DOHH2 (cell line): Measurements from ENCODE around the gene UNC50.

Experiments used
- H3F3A ChIP-seq: fragments of 200-600 bp; sonication (generic), shearing (Covaris generic); 2 replicates; pipeline ENCODE4 v1.6.0; 2016; ENCODE audit warnings: antibody characterized with exemption, mild to moderate bottlenecking; ENCODE audit not compliant: control insufficient read depth, insufficient read depth
- H3K27ac ChIP-seq: fragments of 200-600 bp; sonication (generic); 2 replicates; pipeline ENCODE4 v1.5.1; 2014; ENCODE audit warnings: low read depth, mild to moderate bottlenecking, low read length, moderate library complexity
- H3K27me3 ChIP-seq: fragments of 200-600 bp; sonication (generic); 2 replicates; pipeline ENCODE4 v1.6.1; 2014; ENCODE audit warnings: mild to moderate bottlenecking, low read length, mixed read lengths; ENCODE audit not compliant: control insufficient read depth
- H3K36me3 ChIP-seq: fragments of 200-600 bp; sonication (generic); 2 replicates; pipeline ENCODE4 v1.6.1; 2014; ENCODE audit warnings: mild to moderate bottlenecking, low read length, moderate library complexity, mixed read lengths; ENCODE audit not compliant: control insufficient read depth
- H3K4me1 ChIP-seq: fragments of 200-600 bp; sonication (generic); 2 replicates; pipeline ENCODE4 v1.6.1; 2014; ENCODE audit warnings: mild to moderate bottlenecking, low read length, mixed read lengths; ENCODE audit not compliant: control insufficient read depth
- H3K4me2 ChIP-seq: fragments of 200-600 bp; sonication (generic); 2 replicates; pipeline ENCODE4 v1.6.0; 2014; ENCODE audit warnings: mild to moderate bottlenecking, low read length, moderate library complexity
- H3K4me3 ChIP-seq: fragments of 200-600 bp; sonication (generic); 2 replicates; pipeline ENCODE4 v1.5.1; 2014; ENCODE audit warnings: mild to moderate bottlenecking, low read length, mixed read lengths
- H3K79me2 ChIP-seq: fragments of 200-600 bp; sonication (generic); 2 replicates; pipeline ENCODE4 v1.6.1; 2014; ENCODE audit warnings: mild to moderate bottlenecking, low read length, mixed read lengths; ENCODE audit not compliant: control insufficient read depth
- H3K9me2 ChIP-seq: fragments of 200-600 bp; sonication (generic); replicated peaks from 2 replicates; pipeline ENCODE4 v1.6.1; 2014; ENCODE audit warnings: mild to moderate bottlenecking, low read length, mixed read lengths; ENCODE audit not compliant: control insufficient read depth
- H3K9me3 ChIP-seq: fragments of 200-600 bp; sonication (generic); 2 replicates; pipeline ENCODE4 v1.6.1; 2014; ENCODE audit warnings: antibody characterized with exemption, low read length, mixed read lengths; ENCODE audit not compliant: control insufficient read depth, insufficient read depth
- H4K20me1 ChIP-seq: fragments of 200-600 bp; sonication (generic); 2 replicates; pipeline ENCODE4 v1.6.0; 2014; ENCODE audit warnings: low read depth, mild to moderate bottlenecking, antibody characterized with exemption, low read length, moderate library complexity; ENCODE audit not compliant: control insufficient read depth, insufficient read depth
- EZH2phosphoT487 ChIP-seq: fragments of 200-600 bp; sonication (generic); IDR thresholded peaks from 2 replicates; pipeline ENCODE4 v1.6.1; 2017; ENCODE audit warnings: borderline replicate concordance, mild to moderate bottlenecking, antibody characterized with exemption, low read length, moderate library complexity, mixed read lengths
- TF ChIP-seq, protein P1 (sequence below): fragments of 200-600 bp; sonication (generic); IDR thresholded peaks from one replicate; pipeline ENCODE4 v1.5.1; 2014; ENCODE audit warnings: antibody characterized with exemption, mild to moderate bottlenecking, low read depth, low read length; ENCODE audit not compliant: poor library complexity, severe bottlenecking

The UNC50 gene

DNA sequence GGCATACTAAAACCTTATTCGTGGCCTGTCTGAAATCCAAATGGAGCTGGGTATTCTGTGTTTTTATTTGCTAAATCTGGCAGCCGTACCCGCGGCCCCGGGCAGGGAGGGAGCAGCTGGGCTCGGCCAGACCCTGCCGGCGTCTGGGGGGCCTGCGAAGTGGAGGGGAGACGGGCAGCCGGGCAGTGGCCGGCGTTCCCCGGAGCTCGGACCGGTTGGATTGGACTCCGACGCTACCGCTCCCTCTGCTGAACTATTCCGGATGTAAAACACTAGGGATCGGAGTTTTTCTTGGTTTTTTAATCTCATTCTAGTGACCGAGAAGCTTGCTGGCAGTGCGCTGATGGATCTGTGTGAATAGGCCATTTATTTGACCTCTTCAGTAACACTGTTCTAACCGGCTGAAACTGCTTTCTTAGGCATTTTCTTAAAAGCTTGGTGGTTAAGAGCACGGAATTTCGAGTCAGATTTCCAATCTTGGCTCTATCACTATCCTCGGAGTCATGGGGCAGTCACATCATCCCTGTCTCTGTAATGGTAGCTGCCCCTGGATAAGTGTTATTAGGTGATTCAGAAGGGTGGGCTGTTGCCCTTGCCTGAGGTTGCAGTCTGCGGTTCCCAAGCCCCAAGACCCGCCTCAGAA lies 694 bp downstream of the UNC50 start:
- H3F3A ChIP-seq: no peaks in the 10 kb centered on the region
- TF ChIP-seq EZH2phosphoT487: no peak
- TF ChIP-seq, protein P1, sequence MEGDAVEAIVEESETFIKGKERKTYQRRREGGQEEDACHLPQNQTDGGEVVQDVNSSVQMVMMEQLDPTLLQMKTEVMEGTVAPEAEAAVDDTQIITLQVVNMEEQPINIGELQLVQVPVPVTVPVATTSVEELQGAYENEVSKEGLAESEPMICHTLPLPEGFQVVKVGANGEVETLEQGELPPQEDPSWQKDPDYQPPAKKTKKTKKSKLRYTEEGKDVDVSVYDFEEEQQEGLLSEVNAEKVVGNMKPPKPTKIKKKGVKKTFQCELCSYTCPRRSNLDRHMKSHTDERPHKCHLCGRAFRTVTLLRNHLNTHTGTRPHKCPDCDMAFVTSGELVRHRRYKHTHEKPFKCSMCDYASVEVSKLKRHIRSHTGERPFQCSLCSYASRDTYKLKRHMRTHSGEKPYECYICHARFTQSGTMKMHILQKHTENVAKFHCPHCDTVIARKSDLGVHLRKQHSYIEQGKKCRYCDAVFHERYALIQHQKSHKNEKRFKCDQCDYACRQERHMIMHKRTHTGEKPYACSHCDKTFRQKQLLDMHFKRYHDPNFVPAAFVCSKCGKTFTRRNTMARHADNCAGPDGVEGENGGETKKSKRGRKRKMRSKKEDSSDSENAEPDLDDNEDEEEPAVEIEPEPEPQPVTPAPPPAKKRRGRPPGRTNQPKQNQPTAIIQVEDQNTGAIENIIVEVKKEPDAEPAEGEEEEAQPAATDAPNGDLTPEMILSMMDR: no peak
- no peaks in the 10 kb centered on the region for H4K20me1 ChIP-seq
- H3K27me3 ChIP-seq: no peaks in the 10 kb centered on the region
- H3K27ac ChIP-seq: peak overlapping the region; percentile 64
- peak overlapping the region; percentile 82 for H3K4me3 ChIP-seq
- H3K9me2 ChIP-seq: no peaks in the 10 kb centered on the region
- H3K36me3 ChIP-seq: peaks cover 55% of the 10 kb centered on the region
- H3K79me2 ChIP-seq: peaks cover 65% of the 10 kb centered on the region
- H3K9me3 ChIP-seq: no peaks in the 10 kb centered on the region
- peaks cover 33% of the 10 kb centered on the region for H3K4me1 ChIP-seq
- peak overlapping the region; percentile 91 for H3K4me2 ChIP-seq

DNA sequence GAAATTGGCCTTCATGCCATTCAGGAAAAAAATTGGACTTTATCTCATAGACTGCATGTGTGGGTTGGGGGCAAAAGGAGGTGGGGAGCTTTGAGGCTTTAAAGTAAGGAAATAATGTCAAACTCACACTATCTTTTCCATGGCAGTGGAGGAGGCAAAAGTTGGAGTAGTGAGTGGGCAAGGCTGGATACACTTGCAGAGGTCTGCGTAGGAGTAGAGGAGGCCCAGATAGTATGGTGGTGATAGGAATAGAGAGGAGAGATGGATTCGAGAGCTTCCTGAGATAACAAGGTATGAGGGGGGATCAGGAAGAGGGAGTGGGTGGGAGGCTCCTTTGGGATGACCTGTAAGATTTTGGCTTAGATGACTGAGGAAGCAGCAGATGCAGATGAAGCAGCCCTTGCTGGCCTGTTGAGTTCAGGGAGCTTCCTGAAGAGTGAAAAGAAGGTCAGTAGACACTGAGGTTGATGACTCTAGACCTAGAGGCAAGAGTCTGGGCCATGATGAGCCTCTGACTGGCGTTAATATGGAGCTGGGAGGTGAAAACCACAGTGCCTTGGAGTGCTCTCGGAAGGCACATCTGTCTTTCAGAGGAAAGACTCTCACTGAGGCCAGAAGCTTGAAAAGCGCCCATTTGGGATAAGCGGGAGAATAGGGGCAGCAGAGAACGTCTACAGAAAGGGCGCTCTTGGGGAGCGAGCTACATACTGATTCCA lies 5.8 kb downstream of the UNC50 start:
- H3K36me3 ChIP-seq: peaks cover 81% of the 10 kb centered on the region
- H3F3A ChIP-seq: peaks cover 2% of the 10 kb centered on the region
- no peak overlapping the region for H3K4me2 ChIP-seq
- H3K4me1 ChIP-seq: peaks cover 19% of the 10 kb centered on the region
- H3K27ac ChIP-seq: no peak overlapping the region
- H3K9me2 ChIP-seq: no peaks in the 10 kb centered on the region
- no peak for TF ChIP-seq EZH2phosphoT487
- TF ChIP-seq, protein P1: no peak
- H3K27me3 ChIP-seq: no peaks in the 10 kb centered on the region
- no peak overlapping the region for H3K4me3 ChIP-seq
- peaks cover 20% of the 10 kb centered on the region for H3K79me2 ChIP-seq
- no peaks in the 10 kb centered on the region for H3K9me3 ChIP-seq
- no peaks in the 10 kb centered on the region for H4K20me1 ChIP-seq

DNA sequence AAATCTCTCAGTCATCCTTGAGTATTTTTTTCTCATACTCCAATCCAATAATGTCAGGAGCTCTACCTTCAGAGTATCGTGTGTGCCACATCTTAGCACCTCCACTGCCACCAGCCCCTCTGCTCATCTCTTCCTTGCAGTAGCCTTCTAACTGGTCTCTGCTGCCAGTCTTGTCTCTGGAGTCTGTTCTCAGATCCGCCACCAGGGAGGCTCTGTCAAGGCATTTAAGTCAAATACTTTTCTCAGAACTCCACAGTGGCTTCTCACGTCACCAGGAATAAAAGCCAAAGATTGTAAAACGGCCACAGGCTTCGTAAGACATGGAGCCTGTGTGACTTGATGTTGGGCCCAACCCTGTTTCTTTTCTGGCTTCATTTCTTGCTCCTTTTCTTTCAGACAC lies 7.1 kb downstream of the UNC50 start:
- no peaks in the 10 kb centered on the region for H3K9me3 ChIP-seq
- H3K27ac ChIP-seq: no peak overlapping the region
- no peaks in the 10 kb centered on the region for H4K20me1 ChIP-seq
- no peaks in the 10 kb centered on the region for H3K27me3 ChIP-seq
- TF ChIP-seq, protein P1: no peak
- TF ChIP-seq EZH2phosphoT487: no peak
- H3K4me3 ChIP-seq: no peak overlapping the region
- no peaks in the 10 kb centered on the region for H3K9me2 ChIP-seq
- H3K4me2 ChIP-seq: no peak overlapping the region
- peaks cover 6% of the 10 kb centered on the region for H3K4me1 ChIP-seq
- peaks cover 6% of the 10 kb centered on the region for H3F3A ChIP-seq
- H3K36me3 ChIP-seq: peaks cover 68% of the 10 kb centered on the region
- peaks cover 7% of the 10 kb centered on the region for H3K79me2 ChIP-seq
